ENCODE results near the gene DCLRE1B.

DCLRE1B gene

DNA sequence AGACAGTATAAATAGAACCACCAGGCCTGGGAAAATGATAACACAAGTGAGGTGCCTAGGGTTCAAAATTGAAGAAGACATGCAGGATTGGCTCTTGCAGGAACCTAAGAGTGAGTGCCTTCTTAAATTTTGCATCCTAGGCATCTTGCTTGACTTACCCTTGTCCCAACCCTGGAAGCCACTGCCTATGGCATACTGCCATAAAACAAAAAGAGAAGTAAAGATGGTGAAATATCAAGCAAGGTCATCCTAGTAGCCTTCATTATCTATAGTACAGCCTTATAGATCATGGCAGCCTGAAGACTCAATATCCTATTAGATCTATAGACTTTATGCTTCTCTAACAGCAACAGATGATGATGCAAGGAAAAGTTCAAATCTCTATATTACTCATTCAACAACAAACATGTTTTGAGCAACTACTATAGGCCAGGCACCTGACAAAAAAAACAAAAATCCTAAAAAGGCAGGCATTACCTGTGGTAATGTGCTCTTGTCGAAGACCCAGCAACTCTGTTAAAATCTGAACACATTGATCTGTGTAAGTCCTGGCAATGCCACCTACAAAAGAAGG is 6.8 kb upstream of the DCLRE1B start:
- TF ChIP-seq ZNF70 (CRISPR knock-in tag; IDR thresholded peaks at IDR 0.05) (no peak), ZNF565 (CRISPR knock-in tag; conservative IDR thresholded peaks at IDR 0.05; ENCODE audit: low read depth) (no peak), ZNF8 (CRISPR knock-in tag; IDR thresholded peaks at IDR 0.05) (no peak), TCF4 (CRISPR knock-in tag; IDR thresholded peaks at IDR 0.05; ENCODE audit: borderline replicate concordance) (no peak), RARB (CRISPR knock-in tag; IDR thresholded peaks at IDR 0.05) (no peak), ZC3H10 (CRISPR knock-in tag; IDR thresholded peaks at IDR 0.05) (no peak), ISL1 (CRISPR knock-in tag; IDR thresholded peaks at IDR 0.05) (no peak), ZFP3 (CRISPR knock-in tag; IDR thresholded peaks at IDR 0.05) (no peak), TOX (CRISPR knock-in tag; IDR thresholded peaks at IDR 0.05; ENCODE audit: borderline replicate concordance) (no peak)
- TF ChIP-seq, protein P1, sequence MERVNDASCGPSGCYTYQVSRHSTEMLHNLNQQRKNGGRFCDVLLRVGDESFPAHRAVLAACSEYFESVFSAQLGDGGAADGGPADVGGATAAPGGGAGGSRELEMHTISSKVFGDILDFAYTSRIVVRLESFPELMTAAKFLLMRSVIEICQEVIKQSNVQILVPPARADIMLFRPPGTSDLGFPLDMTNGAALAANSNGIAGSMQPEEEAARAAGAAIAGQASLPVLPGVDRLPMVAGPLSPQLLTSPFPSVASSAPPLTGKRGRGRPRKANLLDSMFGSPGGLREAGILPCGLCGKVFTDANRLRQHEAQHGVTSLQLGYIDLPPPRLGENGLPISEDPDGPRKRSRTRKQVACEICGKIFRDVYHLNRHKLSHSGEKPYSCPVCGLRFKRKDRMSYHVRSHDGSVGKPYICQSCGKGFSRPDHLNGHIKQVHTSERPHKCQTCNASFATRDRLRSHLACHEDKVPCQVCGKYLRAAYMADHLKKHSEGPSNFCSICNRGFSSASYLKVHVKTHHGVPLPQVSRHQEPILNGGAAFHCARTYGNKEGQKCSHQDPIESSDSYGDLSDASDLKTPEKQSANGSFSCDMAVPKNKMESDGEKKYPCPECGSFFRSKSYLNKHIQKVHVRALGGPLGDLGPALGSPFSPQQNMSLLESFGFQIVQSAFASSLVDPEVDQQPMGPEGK (CRISPR knock-in tag; IDR thresholded peaks at IDR 0.05; ENCODE audit: borderline replicate concordance): no peak
- TF ChIP-seq, protein P2, sequence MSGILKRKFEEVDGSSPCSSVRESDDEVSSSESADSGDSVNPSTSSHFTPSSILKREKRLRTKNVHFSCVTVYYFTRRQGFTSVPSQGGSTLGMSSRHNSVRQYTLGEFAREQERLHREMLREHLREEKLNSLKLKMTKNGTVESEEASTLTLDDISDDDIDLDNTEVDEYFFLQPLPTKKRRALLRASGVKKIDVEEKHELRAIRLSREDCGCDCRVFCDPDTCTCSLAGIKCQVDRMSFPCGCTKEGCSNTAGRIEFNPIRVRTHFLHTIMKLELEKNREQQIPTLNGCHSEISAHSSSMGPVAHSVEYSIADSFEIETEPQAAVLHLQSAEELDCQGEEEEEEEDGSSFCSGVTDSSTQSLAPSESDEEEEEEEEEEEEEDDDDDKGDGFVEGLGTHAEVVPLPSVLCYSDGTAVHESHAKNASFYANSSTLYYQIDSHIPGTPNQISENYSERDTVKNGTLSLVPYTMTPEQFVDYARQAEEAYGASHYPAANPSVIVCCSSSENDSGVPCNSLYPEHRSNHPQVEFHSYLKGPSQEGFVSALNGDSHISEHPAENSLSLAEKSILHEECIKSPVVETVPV (CRISPR knock-in tag; IDR thresholded peaks at IDR 0.05): no peak
- TF ChIP-seq, protein P3, sequence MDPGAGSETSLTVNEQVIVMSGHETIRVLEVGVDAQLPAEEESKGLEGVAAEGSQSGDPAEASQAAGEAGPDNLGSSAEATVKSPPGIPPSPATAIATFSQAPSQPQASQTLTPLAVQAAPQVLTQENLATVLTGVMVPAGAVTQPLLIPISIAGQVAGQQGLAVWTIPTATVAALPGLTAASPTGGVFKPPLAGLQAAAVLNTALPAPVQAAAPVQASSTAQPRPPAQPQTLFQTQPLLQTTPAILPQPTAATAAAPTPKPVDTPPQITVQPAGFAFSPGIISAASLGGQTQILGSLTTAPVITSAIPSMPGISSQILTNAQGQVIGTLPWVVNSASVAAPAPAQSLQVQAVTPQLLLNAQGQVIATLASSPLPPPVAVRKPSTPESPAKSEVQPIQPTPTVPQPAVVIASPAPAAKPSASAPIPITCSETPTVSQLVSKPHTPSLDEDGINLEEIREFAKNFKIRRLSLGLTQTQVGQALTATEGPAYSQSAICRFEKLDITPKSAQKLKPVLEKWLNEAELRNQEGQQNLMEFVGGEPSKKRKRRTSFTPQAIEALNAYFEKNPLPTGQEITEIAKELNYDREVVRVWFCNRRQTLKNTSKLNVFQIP (CRISPR knock-in tag; IDR thresholded peaks at IDR 0.05; ENCODE audit: borderline replicate concordance, low read depth): no peak
- TF ChIP-seq, protein P4, sequence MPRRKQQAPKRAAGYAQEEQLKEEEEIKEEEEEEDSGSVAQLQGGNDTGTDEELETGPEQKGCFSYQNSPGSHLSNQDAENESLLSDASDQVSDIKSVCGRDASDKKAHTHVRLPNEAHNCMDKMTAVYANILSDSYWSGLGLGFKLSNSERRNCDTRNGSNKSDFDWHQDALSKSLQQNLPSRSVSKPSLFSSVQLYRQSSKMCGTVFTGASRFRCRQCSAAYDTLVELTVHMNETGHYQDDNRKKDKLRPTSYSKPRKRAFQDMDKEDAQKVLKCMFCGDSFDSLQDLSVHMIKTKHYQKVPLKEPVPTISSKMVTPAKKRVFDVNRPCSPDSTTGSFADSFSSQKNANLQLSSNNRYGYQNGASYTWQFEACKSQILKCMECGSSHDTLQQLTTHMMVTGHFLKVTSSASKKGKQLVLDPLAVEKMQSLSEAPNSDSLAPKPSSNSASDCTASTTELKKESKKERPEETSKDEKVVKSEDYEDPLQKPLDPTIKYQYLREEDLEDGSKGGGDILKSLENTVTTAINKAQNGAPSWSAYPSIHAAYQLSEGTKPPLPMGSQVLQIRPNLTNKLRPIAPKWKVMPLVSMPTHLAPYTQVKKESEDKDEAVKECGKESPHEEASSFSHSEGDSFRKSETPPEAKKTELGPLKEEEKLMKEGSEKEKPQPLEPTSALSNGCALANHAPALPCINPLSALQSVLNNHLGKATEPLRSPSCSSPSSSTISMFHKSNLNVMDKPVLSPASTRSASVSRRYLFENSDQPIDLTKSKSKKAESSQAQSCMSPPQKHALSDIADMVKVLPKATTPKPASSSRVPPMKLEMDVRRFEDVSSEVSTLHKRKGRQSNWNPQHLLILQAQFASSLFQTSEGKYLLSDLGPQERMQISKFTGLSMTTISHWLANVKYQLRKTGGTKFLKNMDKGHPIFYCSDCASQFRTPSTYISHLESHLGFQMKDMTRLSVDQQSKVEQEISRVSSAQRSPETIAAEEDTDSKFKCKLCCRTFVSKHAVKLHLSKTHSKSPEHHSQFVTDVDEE (CRISPR knock-in tag; IDR thresholded peaks at IDR 0.05): no peak
- TF ChIP-seq, protein P5, sequence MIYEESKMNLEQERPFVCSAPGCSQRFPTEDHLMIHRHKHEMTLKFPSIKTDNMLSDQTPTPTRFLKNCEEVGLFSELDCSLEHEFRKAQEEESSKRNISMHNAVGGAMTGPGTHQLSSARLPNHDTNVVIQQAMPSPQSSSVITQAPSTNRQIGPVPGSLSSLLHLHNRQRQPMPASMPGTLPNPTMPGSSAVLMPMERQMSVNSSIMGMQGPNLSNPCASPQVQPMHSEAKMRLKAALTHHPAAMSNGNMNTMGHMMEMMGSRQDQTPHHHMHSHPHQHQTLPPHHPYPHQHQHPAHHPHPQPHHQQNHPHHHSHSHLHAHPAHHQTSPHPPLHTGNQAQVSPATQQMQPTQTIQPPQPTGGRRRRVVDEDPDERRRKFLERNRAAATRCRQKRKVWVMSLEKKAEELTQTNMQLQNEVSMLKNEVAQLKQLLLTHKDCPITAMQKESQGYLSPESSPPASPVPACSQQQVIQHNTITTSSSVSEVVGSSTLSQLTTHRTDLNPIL (CRISPR knock-in tag; IDR thresholded peaks at IDR 0.05; ENCODE audit: low read depth): no peak

DNA sequence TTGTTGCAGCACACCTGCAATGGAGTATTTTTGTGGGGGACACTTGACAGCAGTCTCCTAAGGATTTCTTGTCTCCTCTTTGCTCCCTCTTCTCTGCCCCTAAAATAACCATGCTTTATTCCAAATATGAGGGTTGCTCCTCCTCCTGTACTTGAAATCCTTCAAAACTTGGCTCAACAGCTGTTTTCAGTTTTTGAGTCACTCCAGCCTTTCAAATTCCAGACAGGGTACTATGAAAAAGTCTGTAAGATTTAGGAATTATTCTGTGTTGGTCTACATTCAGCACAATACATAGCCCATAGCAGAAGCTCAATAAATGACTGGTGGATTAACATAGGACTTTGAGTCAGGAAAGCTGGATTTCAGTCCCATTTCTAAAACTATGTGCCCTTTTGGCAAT is 6.0 kb upstream of the DCLRE1B start:
- no peak for ATAC-seq
- TF ChIP-seq SNAI2 (CRISPR knock-in tag; IDR thresholded peaks at IDR 0.05) (no peak), ARNTL (CRISPR knock-in tag; IDR thresholded peaks at IDR 0.05; ENCODE audit: borderline replicate concordance, low read depth) (no peak), CSDC2 (CRISPR knock-in tag; IDR thresholded peaks at IDR 0.05) (no peak), TCF4 (CRISPR knock-in tag; IDR thresholded peaks at IDR 0.05; ENCODE audit: borderline replicate concordance) (no peak), ZNF70 (CRISPR knock-in tag; IDR thresholded peaks at IDR 0.05) (no peak), ZNF8 (CRISPR knock-in tag; IDR thresholded peaks at IDR 0.05) (no peak), BACH2 (CRISPR knock-in tag; IDR thresholded peaks at IDR 0.05; ENCODE audit: borderline replicate concordance) (no peak), ZFP3 (CRISPR knock-in tag; IDR thresholded peaks at IDR 0.05) (no peak), ZFP30 (CRISPR knock-in tag; IDR thresholded peaks at IDR 0.05) (no peak), ZNF565 (CRISPR knock-in tag; conservative IDR thresholded peaks at IDR 0.05; ENCODE audit: low read depth) (no peak), ISL1 (CRISPR knock-in tag; IDR thresholded peaks at IDR 0.05) (no peak)
- TF ChIP-seq, protein P4 (CRISPR knock-in tag; IDR thresholded peaks at IDR 0.05): no peak
- TF ChIP-seq, protein P5 (CRISPR knock-in tag; IDR thresholded peaks at IDR 0.05; ENCODE audit: low read depth): no peak

More for the DNA sequence above, 6.8 kb upstream of the DCLRE1B start:
- no peak for ATAC-seq

Data from SK-N-SH treated with all-trans-retinoic acid at 6 μM for 48 hours (cell line).